Eye (tissue), 1 donor: ENCODE data around the gene GMPR2.
A peak's percentile ranks its signal among the peaks of the same experiment; 100 is the strongest.

Source experiments
- DNase-seq: peaks from one replicate; pipeline ENCODE4 v3.0.0-alpha.2; 2015

Gene GMPR2

GRCh38 chr14:24270537-24271133 lies 37.9 kb downstream of the GMPR2 start:
- DNase-seq, result no peak

- DNase-seq, result peak; percentile 95
Measured at GRCh38 chr14:24271134-24271833, 38.6 kb downstream of the GMPR2 start, which contains the start of gene RABGGTA. Gene RABGGTA (minus strand): TSS chr14:24271597. CDS start chr14:24271115, 482 bp downstream.

DNA sequence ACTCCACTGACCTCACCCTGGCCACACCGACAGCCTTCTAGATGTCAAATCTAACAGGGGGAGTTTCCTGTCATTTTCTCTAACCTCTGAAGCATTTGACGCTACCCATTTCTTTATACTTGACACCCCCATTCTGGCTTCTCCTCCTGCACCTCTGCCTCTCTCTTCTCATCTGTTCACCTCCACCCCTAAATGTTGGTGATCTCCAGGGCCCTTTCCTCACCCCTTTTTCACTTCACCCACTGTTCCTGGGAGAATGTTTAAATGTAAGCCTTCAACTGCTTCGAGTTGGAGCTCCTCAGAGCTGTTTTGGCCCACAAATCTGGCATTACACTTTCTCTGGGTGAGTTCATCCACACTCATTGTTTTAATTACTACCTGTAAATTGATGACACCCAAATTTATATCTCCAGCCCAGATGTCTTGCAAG lies 39.1 kb downstream of the GMPR2 start:
- DNase-seq, result no peak

DNA sequence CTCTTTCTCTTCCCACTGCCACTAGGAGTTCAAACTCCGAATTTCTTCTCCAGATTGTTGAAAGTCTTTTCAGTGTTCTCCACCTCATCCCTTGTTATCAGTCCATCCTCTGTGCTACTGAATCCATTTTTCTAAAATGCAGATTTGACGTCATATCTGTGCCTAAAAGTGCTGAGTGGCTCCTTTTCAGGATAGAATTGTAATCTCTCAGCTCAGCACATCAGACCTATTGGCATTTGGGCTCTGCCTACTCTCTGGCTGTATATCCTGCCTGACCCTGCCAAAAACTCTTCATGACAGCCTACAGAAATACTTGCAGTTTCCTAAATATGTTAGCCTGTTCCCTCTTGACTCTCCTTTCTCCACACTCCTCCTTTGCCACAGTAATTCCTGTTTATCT lies 39.7 kb downstream of the GMPR2 start:
- DNase-seq, result no peak

- no peak for DNase-seq
Measured at GRCh38 chr14:24273422-24273998, 40.8 kb downstream of the GMPR2 start.

DNA sequence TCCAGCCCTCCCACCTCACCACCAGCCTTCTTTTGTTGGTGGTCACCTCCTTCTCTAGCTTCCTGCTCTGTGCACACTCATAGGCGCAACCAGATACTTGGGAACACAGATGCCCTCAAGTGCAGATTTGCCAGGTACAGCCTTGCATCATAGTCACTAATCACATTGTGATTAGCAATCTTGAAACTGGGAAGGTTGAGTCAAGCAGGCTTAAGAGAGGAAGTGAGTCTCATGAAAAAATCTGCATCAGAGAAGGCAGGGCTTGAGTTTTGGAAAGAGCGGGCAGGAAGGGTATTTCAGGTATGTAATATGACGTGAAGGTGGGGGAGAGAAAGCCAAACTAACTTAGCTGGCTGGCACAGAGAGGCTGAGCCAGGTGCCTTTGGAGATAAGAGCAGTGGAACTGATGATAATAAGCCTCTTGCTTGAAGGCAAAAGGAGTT lies 41.4 kb downstream of the GMPR2 start:
- DNase-seq, result no peak

DNA sequence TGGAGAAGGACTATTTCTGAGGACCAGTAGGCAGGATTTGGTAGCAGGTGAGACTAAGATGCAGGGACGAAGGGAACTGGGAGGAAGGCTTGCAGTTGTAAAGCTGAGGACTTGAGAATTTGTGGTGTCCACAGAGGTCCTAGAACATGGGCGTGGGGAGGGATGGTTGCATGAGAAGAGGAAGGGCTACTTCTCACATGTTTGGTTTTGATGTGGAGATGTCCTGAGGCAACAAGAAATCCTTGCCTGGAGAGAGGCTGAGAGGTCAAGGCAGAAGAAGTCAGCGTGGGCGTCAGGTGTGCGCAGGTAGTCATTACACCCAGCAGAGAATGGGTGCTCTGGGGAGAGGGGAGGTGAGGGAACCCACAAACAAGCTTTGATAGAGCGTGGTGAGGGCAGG lies 44.3 kb downstream of the GMPR2 start:
- DNase-seq, result no peak

DNA sequence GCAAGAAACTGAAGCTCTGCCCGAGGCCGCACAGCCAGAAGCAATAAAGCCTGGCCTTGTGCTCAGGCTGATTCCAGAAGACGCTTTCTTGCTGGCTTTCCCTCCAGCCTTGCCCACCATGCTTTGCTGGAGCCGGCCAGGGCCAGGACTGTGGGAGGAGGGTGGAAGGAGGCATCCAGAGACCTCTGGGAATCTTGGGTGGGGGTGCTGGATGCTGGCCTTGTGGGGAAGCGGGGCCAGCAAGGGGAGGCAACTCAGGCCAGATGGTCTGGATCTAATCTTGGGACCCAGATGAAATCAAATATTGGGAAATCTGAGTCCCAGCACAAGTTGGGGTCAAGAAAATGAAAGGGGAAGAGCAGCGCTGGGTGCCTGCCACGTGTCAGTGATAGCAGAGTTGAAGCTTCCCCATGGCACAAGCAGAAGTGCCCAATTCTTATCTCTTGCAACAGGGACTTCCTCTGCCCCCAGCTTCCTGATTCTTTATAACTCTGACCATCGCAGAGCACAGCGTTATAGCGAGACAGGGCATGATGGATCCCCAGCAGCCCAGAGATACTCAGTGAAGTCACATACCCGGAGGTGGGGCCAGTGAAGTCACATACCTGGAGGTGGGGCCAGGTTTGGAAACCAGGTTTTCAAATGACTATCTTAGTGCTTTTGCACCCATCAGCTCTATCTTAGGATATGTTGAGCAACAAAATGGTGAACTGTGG lies 45.0 kb downstream of the GMPR2 start:
- DNase-seq, result no peak

GRCh38 chr14:24278424-24278823 lies 45.7 kb downstream of the GMPR2 start:
- no peak for DNase-seq

- DNase-seq, result no peak
Measured at GRCh38 chr14:24279301-24280186, 46.8 kb downstream of the GMPR2 start.

DNA sequence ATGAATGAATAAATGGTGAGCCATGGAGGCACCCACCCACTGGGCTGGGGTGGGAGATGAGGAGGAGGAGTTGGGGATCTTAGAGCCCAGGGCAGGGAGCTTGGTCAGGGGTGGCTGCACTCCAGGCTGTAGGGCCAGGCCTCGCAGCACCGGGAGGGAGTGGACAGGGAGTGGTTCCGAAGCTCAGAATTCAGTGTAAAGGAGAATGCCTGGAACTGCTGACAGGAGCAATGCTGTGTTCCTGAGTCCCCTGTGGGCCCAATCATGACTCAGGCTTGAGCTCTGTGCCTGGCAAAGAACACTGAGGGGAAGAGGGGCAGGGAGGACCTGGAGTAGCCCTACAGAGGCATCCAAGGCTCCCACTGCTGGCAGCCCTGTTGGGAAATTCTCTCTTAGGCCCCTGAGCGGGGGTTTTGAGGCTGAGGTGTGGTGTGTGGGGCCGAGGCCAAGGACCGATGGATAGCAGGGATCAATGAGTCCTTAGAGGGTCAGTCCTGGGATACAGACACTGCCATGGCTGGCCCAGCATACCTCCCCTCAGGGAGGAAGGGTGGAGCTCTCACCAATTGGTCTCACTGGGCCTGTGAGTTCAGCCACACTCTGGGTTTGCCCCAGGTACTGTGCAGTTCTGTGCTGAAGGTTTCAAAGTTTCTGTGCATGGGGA lies 48.2 kb downstream of the GMPR2 start:
- DNase-seq, result no peak

GRCh38 chr14:24281636-24282035 lies 48.9 kb downstream of the GMPR2 start:
- DNase-seq, result no peak

DNA sequence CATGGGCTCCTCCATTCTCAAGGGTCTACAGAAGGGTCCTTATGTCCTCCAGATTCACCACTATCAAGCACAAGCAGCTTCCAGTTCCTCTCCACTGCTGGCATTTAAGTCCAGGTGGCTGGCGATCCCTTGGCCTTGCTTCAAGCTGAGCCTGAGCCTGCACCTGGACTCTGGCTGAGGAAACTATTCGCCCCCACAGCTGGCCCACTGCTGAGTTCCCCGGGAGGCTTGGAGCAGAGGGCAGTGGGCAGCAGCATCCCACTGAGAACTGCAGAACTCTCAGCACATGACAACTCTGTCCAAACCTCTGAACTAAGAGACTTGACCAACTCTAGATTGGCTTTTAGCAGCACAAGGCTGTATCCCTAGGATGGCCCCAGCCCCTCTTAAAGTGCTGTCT lies 50.0 kb downstream of the GMPR2 start:
- no peak for DNase-seq

DNA sequence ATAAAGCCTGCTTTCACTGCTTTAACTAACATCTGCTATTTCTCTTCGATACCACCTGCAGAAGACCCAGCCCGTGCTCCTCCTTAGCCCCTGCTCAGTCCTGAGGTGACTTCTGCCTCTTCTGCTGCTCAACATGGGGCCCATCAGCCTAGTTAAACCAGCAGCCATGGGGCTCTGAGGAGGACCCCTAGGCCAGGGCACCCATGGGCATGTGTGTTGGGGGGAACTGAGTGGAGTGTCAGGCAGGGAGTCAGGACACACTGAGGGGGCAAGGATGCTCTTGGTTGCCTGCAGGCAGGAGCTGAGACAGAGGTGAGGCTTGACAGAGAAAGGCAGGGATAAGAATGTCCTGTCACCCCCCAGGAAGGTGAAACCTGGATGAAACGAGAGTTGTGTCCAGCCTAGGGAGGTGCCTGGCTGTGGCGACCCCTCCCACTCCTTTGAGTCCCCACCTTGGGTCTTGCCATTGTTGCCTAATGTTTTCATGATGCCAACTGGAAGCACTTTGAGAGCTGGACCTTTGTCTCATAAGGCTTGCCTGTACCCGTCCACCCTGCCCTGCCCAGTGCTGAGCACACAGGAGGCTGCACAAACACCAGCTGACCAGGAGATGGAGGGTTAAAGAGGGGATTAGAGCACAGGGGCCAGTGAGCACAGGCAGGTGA lies 51.2 kb downstream of the GMPR2 start:
- no peak for DNase-seq

DNA sequence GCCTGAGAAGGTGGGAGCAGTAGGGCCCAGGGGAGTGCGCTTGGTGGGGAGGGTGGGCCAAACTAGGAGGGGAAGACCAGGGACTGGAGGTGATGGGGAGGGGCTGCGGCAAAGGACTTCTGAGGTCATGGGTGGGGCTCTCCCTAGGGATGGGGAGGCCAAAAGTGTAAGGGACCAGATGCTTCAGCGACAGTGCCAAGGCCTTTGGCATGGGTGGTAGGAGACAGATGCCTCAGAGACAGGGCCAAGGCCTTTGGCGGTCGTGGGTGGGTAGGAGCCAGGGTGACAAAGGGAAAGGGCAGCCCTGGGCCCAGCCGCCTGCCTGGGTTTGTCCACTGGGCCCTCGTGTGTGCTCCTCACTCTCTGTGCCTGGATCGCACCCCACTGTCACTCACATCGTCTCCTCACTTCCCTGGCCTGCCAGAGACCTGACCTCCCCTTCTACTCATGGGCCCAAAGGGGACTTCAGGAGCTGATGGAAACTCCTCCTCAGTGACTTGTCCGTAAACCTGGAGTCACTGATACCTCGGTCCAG lies 51.8 kb downstream of the GMPR2 start:
- DNase-seq, result no peak

GRCh38 chr14:24285351-24285750 lies 52.6 kb downstream of the GMPR2 start:
- DNase-seq, result no peak

- DNase-seq, result no peak
Measured at GRCh38 chr14:24286996-24287395, 54.3 kb downstream of the GMPR2 start.
